HEK293 (cell line): ENCODE results near the gene POLE3.

ENCODE experiments used
- CTCF ChIA-PET: fragments of 350-600 bp; formaldehyde crosslinking; extraction: SDS; loops from one replicate; lab custom pipeline; 2021; ENCODE audit warnings: antibody characterized with exemption; lab: Yijun Ruan, JAX
- POLR2A ChIA-PET: fragments of 300-600 bp; formaldehyde crosslinking; extraction: SDS; loops from one replicate; lab custom pipeline; 2020; ENCODE audit warnings: antibody characterized with exemption, inconsistent platforms; lab: Yijun Ruan, JAX
- H3K27ac ChIP-seq: fragments of 200-500 bp; sonication (Bioruptor generic); 2 replicates; pipeline ENCODE4 v1.5.1; 2014; ENCODE audit warnings: low read depth, low read length, control low read depth, inconsistent platforms; ENCODE audit errors: extremely low read depth
- H3K36me3 ChIP-seq, 2 experiments: fragments of 200-500 bp in 1 of 2; sonication (Bioruptor generic) in 1 of 2; 1 replicate in 1 of 2; 2 replicates in 1 of 2; pipeline ENCODE4 v1.5.1; 2014 to 2017; ENCODE audit warnings: inconsistent platforms in 2 of 2, low read length in 2 of 2; ENCODE audit not compliant: control insufficient read depth in 2 of 2, insufficient read depth in 1 of 2
- H3K4me1 ChIP-seq: fragments of 200-500 bp; sonication (Bioruptor generic); 2 replicates; pipeline ENCODE4 v1.5.1; 2014; ENCODE audit warnings: mild to moderate bottlenecking, low read length, inconsistent platforms; ENCODE audit not compliant: control insufficient read depth, insufficient read depth
- H3K4me3 ChIP-seq: 2 replicates; pipeline ENCODE4 v1.5.1; 2011; ENCODE audit warnings: low read depth, mild to moderate bottlenecking, control low read depth, low read length, moderate library complexity
- H3K9me3 ChIP-seq: fragments of 200-500 bp; sonication (Bioruptor generic); 2 replicates; pipeline ENCODE4 v1.5.1; 2014; ENCODE audit warnings: low read depth, low read length, inconsistent platforms; ENCODE audit not compliant: control insufficient read depth, insufficient read depth
- OSR2 ChIP-seq: fragments of 450-650 bp; formaldehyde crosslinking; IDR thresholded peaks from 2 replicates; pipeline ENCODE4 v1.5.1; 2016; ENCODE audit warnings: missing biosample characterization, missing genetic modification characterization
- RBAK ChIP-seq: fragments of 450-650 bp; formaldehyde crosslinking; IDR thresholded peaks from 2 replicates; pipeline ENCODE4 v1.5.1; 2016; ENCODE audit warnings: missing biosample characterization, missing genetic modification characterization
- SALL2 ChIP-seq: fragments of 450-650 bp; formaldehyde crosslinking; IDR thresholded peaks from 2 replicates; pipeline ENCODE4 v1.5.0; 2017; ENCODE audit warnings: missing biosample characterization, mild to moderate bottlenecking, missing genetic modification characterization, borderline replicate concordance
- ZNF112 ChIP-seq: fragments of 450-650 bp; formaldehyde crosslinking; IDR thresholded peaks from 2 replicates; pipeline ENCODE4 v1.5.0; 2017; ENCODE audit warnings: missing biosample characterization, missing genetic modification characterization
- ZNF341 ChIP-seq: fragments of 450-650 bp; formaldehyde crosslinking; IDR thresholded peaks from 2 replicates; pipeline ENCODE4; 2016; ENCODE audit warnings: low read depth, missing biosample characterization, missing genetic modification characterization
- ZNF354C ChIP-seq: fragments of 450-650 bp; formaldehyde crosslinking; IDR thresholded peaks from 2 replicates; pipeline ENCODE4 v1.5.1; 2016; ENCODE audit warnings: missing biosample characterization, missing genetic modification characterization, low read depth, borderline replicate concordance
- ZNF521 ChIP-seq: fragments of 450-650 bp; formaldehyde crosslinking; IDR thresholded peaks from 2 replicates; pipeline ENCODE4 v1.5.1; 2017; ENCODE audit warnings: missing biosample characterization, mild to moderate bottlenecking, missing genetic modification characterization
- ZNF548 ChIP-seq: fragments of 450-650 bp; formaldehyde crosslinking; IDR thresholded peaks from 2 replicates; pipeline ENCODE4 v1.5.1; 2016; ENCODE audit warnings: missing biosample characterization, missing genetic modification characterization
- ZNF585B ChIP-seq: fragments of 450-650 bp; formaldehyde crosslinking; IDR thresholded peaks from 2 replicates; pipeline ENCODE4 v1.5.1; 2016; ENCODE audit warnings: missing biosample characterization, missing genetic modification characterization
- ZNF626 ChIP-seq: fragments of 450-650 bp; sonication (Bioruptor Pico); formaldehyde crosslinking; IDR thresholded peaks from 2 replicates; pipeline ENCODE4 v1.5.1; 2018; ENCODE audit warnings: missing biosample characterization, missing genetic modification characterization, inconsistent platforms
- ZNF654 ChIP-seq: fragments of 450-650 bp; formaldehyde crosslinking; IDR thresholded peaks from 2 replicates; pipeline ENCODE4 v1.5.1; 2016; ENCODE audit warnings: low read depth, missing biosample characterization, missing genetic modification characterization
- ZNF837 ChIP-seq: fragments of 450-650 bp; formaldehyde crosslinking; IDR thresholded peaks from 2 replicates; pipeline ENCODE4 v1.5.1; 2016; ENCODE audit warnings: missing biosample characterization, missing genetic modification characterization
- TF ChIP-seq, protein P1 (sequence below): fragments of 450-650 bp; formaldehyde crosslinking; IDR thresholded peaks from 2 replicates; pipeline ENCODE4 v1.5.1; 2017; ENCODE audit warnings: missing biosample characterization, missing genetic modification characterization
- TF ChIP-seq, protein P2 (sequence below): fragments of 450-650 bp; formaldehyde crosslinking; IDR thresholded peaks from 2 replicates; pipeline ENCODE4 v1.5.1; 2016; ENCODE audit warnings: missing biosample characterization, missing genetic modification characterization
- TF ChIP-seq, protein P3 (sequence below): fragments of 450-650 bp; formaldehyde crosslinking; IDR thresholded peaks from 2 replicates; pipeline ENCODE4; 2016; ENCODE audit warnings: missing biosample characterization, missing genetic modification characterization
- TF ChIP-seq, protein P4 (sequence below): fragments of 450-650 bp; formaldehyde crosslinking; IDR thresholded peaks from 2 replicates; pipeline ENCODE4 v1.5.1; 2016; ENCODE audit warnings: missing biosample characterization, missing genetic modification characterization
- TF ChIP-seq, protein P5 (sequence below): fragments of 450-650 bp; formaldehyde crosslinking; optimal IDR thresholded peaks from 2 replicates; pipeline ENCODE3; 2016; ENCODE audit warnings: missing biosample characterization, mild to moderate bottlenecking, missing genetic modification characterization
- TF ChIP-seq, protein P6 (sequence below): fragments of 450-650 bp; formaldehyde crosslinking; conservative IDR thresholded peaks from 2 replicates; pipeline ENCODE4 v1.5.1; 2016; ENCODE audit warnings: low read depth, missing biosample characterization, missing genetic modification characterization

POLE3 gene

DNA sequence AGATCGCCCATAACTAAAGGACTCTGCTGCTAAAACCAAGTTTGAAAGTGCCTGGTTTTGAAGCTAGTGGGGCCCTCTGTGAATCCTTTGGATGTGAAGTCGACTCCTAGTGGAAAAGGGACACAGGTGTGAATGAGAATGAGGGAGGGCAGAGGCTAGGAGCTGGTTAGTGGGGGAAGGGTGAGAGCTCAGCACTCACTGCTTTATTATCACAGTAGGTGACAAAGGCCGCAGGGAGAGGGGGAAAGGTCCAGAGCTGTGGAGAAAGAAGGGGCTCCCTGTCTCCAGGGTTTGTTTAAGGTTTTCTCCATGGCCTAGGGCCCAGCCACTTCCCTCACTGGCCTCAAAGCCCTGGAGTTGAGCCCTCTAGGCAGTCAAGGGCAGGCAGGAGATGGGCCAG lies 37.2 kb downstream of the POLE3 start:
- TF ChIP-seq ZNF112 (no peak), ZNF585B (tag by site-specific recombination) (no peak), ZNF521 (no peak), ZNF626 (tag by site-specific recombination) (no peak), OSR2 (tag by site-specific recombination) (no peak), ZNF354C (no peak), ZNF837 (no peak), RBAK (no peak), ZNF654 (no peak), ZNF341 (tag by site-specific recombination) (no peak), SALL2 (no peak)
- TF ChIP-seq, protein P1, sequence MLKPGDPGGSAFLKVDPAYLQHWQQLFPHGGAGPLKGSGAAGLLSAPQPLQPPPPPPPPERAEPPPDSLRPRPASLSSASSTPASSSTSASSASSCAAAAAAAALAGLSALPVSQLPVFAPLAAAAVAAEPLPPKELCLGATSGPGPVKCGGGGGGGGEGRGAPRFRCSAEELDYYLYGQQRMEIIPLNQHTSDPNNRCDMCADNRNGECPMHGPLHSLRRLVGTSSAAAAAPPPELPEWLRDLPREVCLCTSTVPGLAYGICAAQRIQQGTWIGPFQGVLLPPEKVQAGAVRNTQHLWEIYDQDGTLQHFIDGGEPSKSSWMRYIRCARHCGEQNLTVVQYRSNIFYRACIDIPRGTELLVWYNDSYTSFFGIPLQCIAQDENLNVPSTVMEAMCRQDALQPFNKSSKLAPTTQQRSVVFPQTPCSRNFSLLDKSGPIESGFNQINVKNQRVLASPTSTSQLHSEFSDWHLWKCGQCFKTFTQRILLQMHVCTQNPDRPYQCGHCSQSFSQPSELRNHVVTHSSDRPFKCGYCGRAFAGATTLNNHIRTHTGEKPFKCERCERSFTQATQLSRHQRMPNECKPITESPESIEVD: no peak
- TF ChIP-seq, protein P2, sequence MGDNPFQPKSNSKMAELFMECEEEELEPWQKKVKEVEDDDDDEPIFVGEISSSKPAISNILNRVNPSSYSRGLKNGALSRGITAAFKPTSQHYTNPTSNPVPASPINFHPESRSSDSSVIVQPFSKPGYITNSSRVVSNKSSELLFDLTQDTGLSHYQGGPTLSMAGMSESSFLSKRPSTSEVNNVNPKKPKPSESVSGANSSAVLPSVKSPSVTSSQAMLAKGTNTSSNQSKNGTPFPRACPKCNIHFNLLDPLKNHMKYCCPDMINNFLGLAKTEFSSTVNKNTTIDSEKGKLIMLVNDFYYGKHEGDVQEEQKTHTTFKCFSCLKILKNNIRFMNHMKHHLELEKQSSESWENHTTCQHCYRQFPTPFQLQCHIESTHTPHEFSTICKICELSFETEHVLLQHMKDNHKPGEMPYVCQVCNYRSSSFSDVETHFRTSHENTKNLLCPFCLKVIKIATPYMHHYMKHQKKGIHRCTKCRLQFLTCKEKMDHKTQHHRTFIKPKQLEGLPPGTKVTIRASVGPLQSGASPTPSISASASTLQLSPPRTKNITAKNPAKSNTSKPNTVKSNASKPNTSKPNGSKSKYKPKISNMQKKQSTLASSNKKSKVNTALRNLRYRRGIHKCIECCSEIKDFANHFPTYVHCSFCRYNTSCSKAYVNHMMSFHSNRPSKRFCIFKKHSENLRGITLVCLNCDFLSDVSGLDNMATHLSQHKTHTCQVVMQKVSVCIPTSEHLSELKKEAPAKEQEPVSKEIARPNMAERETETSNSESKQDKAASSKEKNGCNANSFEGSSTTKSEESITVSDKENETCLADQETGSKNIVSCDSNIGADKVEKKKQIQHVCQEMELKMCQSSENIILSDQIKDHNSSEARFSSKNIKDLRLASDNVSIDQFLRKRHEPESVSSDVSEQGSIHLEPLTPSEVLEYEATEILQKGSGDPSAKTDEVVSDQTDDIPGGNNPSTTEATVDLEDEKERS (tag by site-specific recombination): no peak
- TF ChIP-seq, protein P3, sequence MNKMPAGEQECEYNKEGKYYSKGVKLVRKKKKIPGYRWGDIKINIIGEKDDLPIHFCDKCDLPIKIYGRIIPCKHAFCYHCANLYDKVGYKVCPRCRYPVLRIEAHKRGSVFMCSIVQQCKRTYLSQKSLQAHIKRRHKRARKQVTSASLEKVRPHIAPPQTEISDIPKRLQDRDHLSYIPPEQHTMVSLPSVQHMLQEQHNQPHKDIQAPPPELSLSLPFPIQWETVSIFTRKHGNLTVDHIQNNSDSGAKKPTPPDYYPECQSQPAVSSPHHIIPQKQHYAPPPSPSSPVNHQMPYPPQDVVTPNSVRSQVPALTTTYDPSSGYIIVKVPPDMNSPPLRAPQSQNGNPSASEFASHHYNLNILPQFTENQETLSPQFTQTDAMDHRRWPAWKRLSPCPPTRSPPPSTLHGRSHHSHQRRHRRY: no peak
- TF ChIP-seq, protein P4, sequence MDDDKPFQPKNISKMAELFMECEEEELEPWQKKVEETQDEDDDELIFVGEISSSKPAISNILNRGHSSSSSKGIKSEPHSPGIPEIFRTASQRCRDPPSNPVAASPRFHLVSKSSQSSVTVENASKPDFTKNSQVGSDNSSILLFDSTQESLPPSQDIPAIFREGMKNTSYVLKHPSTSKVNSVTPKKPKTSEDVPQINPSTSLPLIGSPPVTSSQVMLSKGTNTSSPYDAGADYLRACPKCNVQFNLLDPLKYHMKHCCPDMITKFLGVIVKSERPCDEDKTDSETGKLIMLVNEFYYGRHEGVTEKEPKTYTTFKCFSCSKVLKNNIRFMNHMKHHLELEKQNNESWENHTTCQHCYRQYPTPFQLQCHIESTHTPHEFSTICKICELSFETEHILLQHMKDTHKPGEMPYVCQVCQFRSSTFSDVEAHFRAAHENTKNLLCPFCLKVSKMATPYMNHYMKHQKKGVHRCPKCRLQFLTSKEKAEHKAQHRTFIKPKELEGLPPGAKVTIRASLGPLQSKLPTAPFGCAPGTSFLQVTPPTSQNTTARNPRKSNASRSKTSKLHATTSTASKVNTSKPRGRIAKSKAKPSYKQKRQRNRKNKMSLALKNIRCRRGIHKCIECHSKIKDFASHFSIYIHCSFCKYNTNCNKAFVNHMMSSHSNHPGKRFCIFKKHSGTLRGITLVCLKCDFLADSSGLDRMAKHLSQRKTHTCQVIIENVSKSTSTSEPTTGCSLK (tag by site-specific recombination): no peak
- H3K4me1 ChIP-seq: peaks cover 3% of the 10 kb centered on the region; the same call in 1 of the 2 replicates
- CTCF ChIA-PET: interaction anchor here (0.6 kb wide), 2 partner anchors 218 to 923 kb away, joined by 3 to 7 read pairs; no protein-coding TSS in a partner anchor
- no peaks in the 10 kb centered on the region for H3K9me3 ChIP-seq
- H3K27ac ChIP-seq: no peak overlapping the region
- peaks cover 0 to 32% of the 10 kb centered on the region in 2 experiments; a peak in 2 of 3 replicates for H3K36me3 ChIP-seq
- H3K4me3 ChIP-seq: no peak overlapping the region
- POLR2A ChIA-PET: interaction anchor here (0.7 to 1.0 kb wide), 2 partner anchors 16 to 25 kb away, joined by 4 read pairs; no protein-coding TSS in a partner anchor

DNA sequence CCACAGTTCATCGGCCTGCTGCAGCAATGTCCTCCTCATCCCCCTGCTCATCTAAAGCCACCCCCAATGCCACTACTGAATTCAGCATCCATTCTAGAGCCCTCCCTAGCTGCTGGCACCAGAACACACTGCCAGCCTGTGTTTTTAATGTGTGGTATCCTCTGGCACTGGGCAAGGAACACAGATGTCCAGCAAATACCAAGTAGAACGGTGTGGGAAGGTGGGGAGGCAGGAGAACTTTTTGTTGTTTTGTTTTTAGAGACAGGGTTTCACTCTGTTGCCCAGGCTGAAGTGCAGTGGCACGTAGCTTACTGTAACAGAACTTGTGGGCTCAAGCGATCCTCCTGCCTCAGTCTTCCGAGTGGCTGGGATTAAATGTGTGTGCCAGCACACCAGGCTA lies 38.4 kb downstream of the POLE3 start:
- Histone ChIP-seq H3K4me3 (no peak overlapping the region), H3K4me1 (no peaks in the 10 kb centered on the region), H3K36me3 (peaks cover 0 to 32% of the 10 kb centered on the region in 2 experiments; a peak in 2 of 3 replicates), H3K27ac (no peak overlapping the region), H3K9me3 (no peaks in the 10 kb centered on the region)
- CTCF ChIA-PET: interaction anchor here (0.6 kb wide), 1 partner anchor 55 kb away, joined by 4 read pairs; no protein-coding TSS in a partner anchor
- POLR2A ChIA-PET: no interaction called here
- TF ChIP-seq, protein P5, sequence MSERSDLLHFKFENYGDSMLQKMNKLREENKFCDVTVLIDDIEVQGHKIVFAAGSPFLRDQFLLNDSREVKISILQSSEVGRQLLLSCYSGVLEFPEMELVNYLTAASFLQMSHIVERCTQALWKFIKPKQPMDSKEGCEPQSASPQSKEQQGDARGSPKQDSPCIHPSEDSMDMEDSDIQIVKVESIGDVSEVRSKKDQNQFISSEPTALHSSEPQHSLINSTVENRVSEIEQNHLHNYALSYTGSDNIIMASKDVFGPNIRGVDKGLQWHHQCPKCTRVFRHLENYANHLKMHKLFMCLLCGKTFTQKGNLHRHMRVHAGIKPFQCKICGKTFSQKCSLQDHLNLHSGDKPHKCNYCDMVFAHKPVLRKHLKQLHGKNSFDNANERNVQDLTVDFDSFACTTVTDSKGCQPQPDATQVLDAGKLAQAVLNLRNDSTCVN (tag by site-specific recombination): no peak
- no peak for TF ChIP-seq ZNF548
- TF ChIP-seq, protein P6, sequence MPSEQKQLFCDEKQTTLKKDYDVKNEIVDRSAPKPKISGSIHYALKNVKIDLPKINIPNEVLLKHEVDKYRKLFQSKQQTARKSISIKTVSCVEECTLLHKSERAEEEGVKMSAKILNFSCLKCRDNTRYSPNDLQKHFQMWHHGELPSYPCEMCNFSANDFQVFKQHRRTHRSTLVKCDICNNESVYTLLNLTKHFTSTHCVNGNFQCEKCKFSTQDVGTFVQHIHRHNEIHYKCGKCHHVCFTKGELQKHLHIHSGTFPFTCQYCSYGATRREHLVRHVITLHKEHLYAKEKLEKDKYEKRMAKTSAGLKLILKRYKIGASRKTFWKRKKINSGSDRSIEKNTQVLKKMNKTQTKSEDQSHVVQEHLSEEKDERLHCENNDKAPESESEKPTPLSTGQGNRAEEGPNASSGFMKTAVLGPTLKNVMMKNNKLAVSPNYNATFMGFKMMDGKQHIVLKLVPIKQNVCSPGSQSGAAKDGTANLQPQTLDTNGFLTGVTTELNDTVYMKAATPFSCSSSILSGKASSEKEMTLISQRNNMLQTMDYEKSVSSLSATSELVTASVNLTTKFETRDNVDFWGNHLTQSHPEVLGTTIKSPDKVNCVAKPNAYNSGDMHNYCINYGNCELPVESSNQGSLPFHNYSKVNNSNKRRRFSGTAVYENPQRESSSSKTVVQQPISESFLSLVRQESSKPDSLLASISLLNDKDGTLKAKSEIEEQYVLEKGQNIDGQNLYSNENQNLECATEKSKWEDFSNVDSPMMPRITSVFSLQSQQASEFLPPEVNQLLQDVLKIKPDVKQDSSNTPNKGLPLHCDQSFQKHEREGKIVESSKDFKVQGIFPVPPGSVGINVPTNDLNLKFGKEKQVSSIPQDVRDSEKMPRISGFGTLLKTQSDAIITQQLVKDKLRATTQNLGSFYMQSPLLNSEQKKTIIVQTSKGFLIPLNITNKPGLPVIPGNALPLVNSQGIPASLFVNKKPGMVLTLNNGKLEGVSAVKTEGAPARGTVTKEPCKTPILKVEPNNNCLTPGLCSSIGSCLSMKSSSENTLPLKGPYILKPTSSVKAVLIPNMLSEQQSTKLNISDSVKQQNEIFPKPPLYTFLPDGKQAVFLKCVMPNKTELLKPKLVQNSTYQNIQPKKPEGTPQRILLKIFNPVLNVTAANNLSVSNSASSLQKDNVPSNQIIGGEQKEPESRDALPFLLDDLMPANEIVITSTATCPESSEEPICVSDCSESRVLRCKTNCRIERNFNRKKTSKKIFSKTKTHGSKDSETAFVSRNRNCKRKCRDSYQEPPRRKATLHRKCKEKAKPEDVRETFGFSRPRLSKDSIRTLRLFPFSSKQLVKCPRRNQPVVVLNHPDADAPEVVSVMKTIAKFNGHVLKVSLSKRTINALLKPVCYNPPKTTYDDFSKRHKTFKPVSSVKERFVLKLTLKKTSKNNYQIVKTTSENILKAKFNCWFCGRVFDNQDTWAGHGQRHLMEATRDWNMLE (tag by site-specific recombination): no peak
- TF ChIP-seq, protein P3: no peak
